Panc1 (cell line): ENCODE measurements around the gene RBM44. TPM values are rescaled to one million over a fixed set of nuclear protein-coding genes. Genes with fewer than 3 reads are reported as not detected.

Source experiments
- ATAC-seq: fragments of 200-7000 bp; cut with Tn5 transposase; 2 replicates; pipeline ENCODE4 v1.9.1; 2020; ENCODE audit warnings: mild to moderate bottlenecking, moderate library complexity
- BruUV-seq: library from RNA; stranded (reverse); fragments of 400-500 nt; replicated peaks from 2 replicates; lab custom pipeline; 2021; lab: Mats Ljungman, UMichigan
- CTCF ChIA-PET: fragments of 300-600 bp; sonication (Branson Sonifier 250); formaldehyde crosslinking; loops from one replicate; lab custom pipeline; 2022; ENCODE audit warnings: antibody characterized with exemption; lab: Charles Lee
- POLR2A ChIA-PET: fragments of 300-600 bp; sonication (Branson Sonifier 250); formaldehyde crosslinking; loops from one replicate; lab custom pipeline; 2022; ENCODE audit warnings: antibody characterized with exemption; lab: Charles Lee
- DNase-seq: peaks from one replicate; pipeline ENCODE4 v3.0.0-alpha.2; 2010; ENCODE audit warnings: low read depth, low spot score
- H3K27ac ChIP-seq: 2 replicates; pipeline ENCODE4 v1.5.1; 2011; ENCODE audit warnings: mild to moderate bottlenecking, low read length, inconsistent platforms
- H3K27me3 ChIP-seq: fragments of 200-500 bp; sonication (Bioruptor generic); 2 replicates; pipeline ENCODE4 v1.6.0; 2014; ENCODE audit warnings: low read length, inconsistent platforms; ENCODE audit not compliant: control insufficient read depth, insufficient read depth
- H3K36me3 ChIP-seq: fragments of 200-500 bp; sonication (Bioruptor generic); 2 replicates; pipeline ENCODE4 v1.5.1; 2014; ENCODE audit warnings: inconsistent platforms, mild to moderate bottlenecking, low read length, moderate library complexity; ENCODE audit not compliant: control insufficient read depth, insufficient read depth
- H3K4me1 ChIP-seq: 2 replicates; pipeline ENCODE4 v1.5.1; 2011; ENCODE audit warnings: inconsistent platforms, mild to moderate bottlenecking, low read length, moderate library complexity; ENCODE audit not compliant: control insufficient read depth, insufficient read depth
- H3K4me3 ChIP-seq, 2 experiments: 2 replicates each; pipeline ENCODE4 v1.5.1; 2011 to 2012; ENCODE audit warnings: low read depth in 2 of 2, low read length in 2 of 2, mild to moderate bottlenecking in 2 of 2, inconsistent platforms in 1 of 2, moderate library complexity in 1 of 2
- H3K9me3 ChIP-seq: fragments of 200-500 bp; sonication (Bioruptor generic); 2 replicates; pipeline ENCODE4 v1.5.1; 2014; ENCODE audit warnings: low read depth, mild to moderate bottlenecking, inconsistent platforms, low read length, moderate library complexity; ENCODE audit not compliant: control insufficient read depth, insufficient read depth
- CTCF ChIP-seq: fragments of 450-650 bp; IDR thresholded peaks from 2 replicates; pipeline ENCODE4 v1.5.1; 2017; ENCODE audit warnings: mild to moderate bottlenecking
- POLR2AphosphoS5 ChIP-seq: IDR thresholded peaks from 2 replicates; pipeline ENCODE4 v1.6.1; 2012; ENCODE audit warnings: mild to moderate bottlenecking, low read depth, low read length, moderate library complexity
- REST ChIP-seq, 2 experiments: IDR thresholded peaks; 2 replicates each; pipeline ENCODE4 v1.6.1; 2011 to 2012; ENCODE audit warnings: low read depth in 2 of 2, control low read depth in 1 of 2, low read length in 1 of 2, mild to moderate bottlenecking in 1 of 2, moderate library complexity in 1 of 2; ENCODE audit not compliant: insufficient read depth in 1 of 2
- SIN3A ChIP-seq: IDR thresholded peaks from 2 replicates; pipeline ENCODE4 v1.6.1; 2012; ENCODE audit warnings: low read depth, mild to moderate bottlenecking, low read length, moderate library complexity, borderline replicate concordance; ENCODE audit not compliant: insufficient read depth
- TCF7L2 ChIP-seq: IDR thresholded peaks from 2 replicates; pipeline ENCODE4 v1.6.1; 2011; ENCODE audit warnings: mild to moderate bottlenecking, low read depth, low read length, inconsistent platforms
- in situ Hi-C: cut with HindIII; loops from 2 replicates; pipeline ENCODE4 v1.10.0; 2016; ENCODE audit warnings: low sequenced_read_pairs, low pct_unique_long_range_greater_than_20kb
- intact Hi-C: fragments of 100-400 bp; cut with micrococcal nuclease; formaldehyde crosslinking; loops from one replicate; pipeline ENCODE4 v1.10.0; 2022; ENCODE audit not compliant: unreplicated experiment
- total RNA-seq: library from RNA; stranded (reverse); gene quantifications from one replicate; pipeline ENCODE4 v1.2.1, GENCODE V29; 2021; ENCODE audit not compliant: unreplicated experiment

The RBM44 gene
- total RNA-seq, 1 experiment from 2014 or later, result 0.90 TPM

- ChIA-PET POLR2A (no interaction called here), CTCF (no interaction called here)
- intact Hi-C loops (no loop called here), in situ Hi-C loops (no loop called here)
- BruUV-seq, result no TSS peak
- Histone ChIP-seq H3K4me3 (no peak overlapping the region), H3K27me3 (no peaks in the 10 kb centered on the region; the same call in 1 of the 2 replicates), H3K27ac (0 out of 2 replicates have a peak overlapping the region, but pooled peaks have one; percentile 23), H3K36me3 (no peaks in the 10 kb centered on the region), H3K9me3 (no peaks in the 10 kb centered on the region), H3K4me1 (peaks cover 52% of the 10 kb centered on the region)
- TF ChIP-seq TCF7L2 (no peak), CTCF (no peak), REST (IDR thresholded peaks at IDR 0.05; ENCODE audit: insufficient read depth in 1 of 2, low read depth in 2 of 2, low read length in 1 of 2) (no peak), POLR2AphosphoS5 (no peak), SIN3A (no peak)
- no peak for ATAC-seq
- DNase-seq, result no peak
Observed at GRCh38 chr2:237863102-237863511, 64.5 kb downstream of the RBM44 start.

GRCh38 chr2:237863689-237864443 is 65.3 kb downstream of the RBM44 start:
- Histone ChIP-seq H3K27me3 (no peaks in the 10 kb centered on the region; the same call in 1 of the 2 replicates), H3K4me3 (no peak overlapping the region), H3K4me1 (peaks cover 55% of the 10 kb centered on the region), H3K27ac (peak overlapping the region; percentile 80), H3K36me3 (no peaks in the 10 kb centered on the region), H3K9me3 (no peaks in the 10 kb centered on the region)
- ChIA-PET CTCF (no interaction called here), POLR2A (no interaction called here)
- intact Hi-C loops, result no loop called here
- no peak for TF ChIP-seq CTCF
- TF ChIP-seq POLR2AphosphoS5, result no peak
- TF ChIP-seq TCF7L2, result no peak
- no peak for TF ChIP-seq SIN3A
- TF ChIP-seq REST (IDR thresholded peaks at IDR 0.05; ENCODE audit: insufficient read depth in 1 of 2, low read depth in 2 of 2, low read length in 1 of 2), result no peak
- DNase-seq, result no peak
- no peak for ATAC-seq
- BruUV-seq, result no TSS peak
- in situ Hi-C loops, result no loop called here
